C4-2B (cell line): Measurements from ENCODE around the gene SNX25.

Experiments
- ZFX ChIP-seq: fragments of 450-650 bp; IDR thresholded peaks from 2 replicates; pipeline ENCODE4 v1.6.1; 2017
- TF ChIP-seq, protein P1 (sequence below): fragments of 450-650 bp; conservative IDR thresholded peaks from 2 replicates; pipeline ENCODE4 v1.5.1; 2017; ENCODE audit warnings: mild to moderate bottlenecking

DNA sequence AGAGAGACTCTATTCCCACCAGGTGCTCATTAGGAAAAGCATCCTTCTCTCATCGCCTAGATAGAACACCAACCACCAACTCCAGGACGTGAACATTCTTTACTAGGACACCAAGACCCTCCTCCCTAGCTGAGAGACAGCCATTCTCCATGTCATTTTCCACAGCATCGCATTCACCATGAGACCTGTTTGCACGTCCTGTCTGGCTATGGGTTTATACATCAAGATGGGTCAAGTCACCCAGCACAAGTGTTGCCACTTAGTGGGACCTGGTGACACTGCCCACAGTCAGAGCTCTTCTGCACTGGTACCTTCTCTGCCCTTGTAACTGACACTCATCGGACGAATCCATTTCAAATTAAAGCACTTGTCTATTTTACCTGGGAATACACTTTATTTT, 168.9 kb downstream of the SNX25 start:
- TF ChIP-seq, protein P1, sequence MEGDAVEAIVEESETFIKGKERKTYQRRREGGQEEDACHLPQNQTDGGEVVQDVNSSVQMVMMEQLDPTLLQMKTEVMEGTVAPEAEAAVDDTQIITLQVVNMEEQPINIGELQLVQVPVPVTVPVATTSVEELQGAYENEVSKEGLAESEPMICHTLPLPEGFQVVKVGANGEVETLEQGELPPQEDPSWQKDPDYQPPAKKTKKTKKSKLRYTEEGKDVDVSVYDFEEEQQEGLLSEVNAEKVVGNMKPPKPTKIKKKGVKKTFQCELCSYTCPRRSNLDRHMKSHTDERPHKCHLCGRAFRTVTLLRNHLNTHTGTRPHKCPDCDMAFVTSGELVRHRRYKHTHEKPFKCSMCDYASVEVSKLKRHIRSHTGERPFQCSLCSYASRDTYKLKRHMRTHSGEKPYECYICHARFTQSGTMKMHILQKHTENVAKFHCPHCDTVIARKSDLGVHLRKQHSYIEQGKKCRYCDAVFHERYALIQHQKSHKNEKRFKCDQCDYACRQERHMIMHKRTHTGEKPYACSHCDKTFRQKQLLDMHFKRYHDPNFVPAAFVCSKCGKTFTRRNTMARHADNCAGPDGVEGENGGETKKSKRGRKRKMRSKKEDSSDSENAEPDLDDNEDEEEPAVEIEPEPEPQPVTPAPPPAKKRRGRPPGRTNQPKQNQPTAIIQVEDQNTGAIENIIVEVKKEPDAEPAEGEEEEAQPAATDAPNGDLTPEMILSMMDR = no peak
- TF ChIP-seq ZFX = no peak
